Measurements from ENCODE around the gene HMGCLL1. TPM values are rescaled to one million over a fixed set of nuclear protein-coding genes. Genes with fewer than 3 reads are reported as not detected.

Gene HMGCLL1
- total RNA-seq: 1 to 10 TPM; 4.2 to 4.5 TPM
- polyA plus RNA-seq (ENCODE audit: insufficient read length in 6 of 6): 10 to 100 TPM in 3 of 6 donors, 1 to 10 TPM in 3; 6.9 to 13.9 (median 9.8) TPM
- long read RNA-seq, donor 1, partial matches to known transcripts: 0 of 2 reads
- long read RNA-seq, donor 1, other reads (novel, unspliced or antisense): 0 of 2 reads
- long read RNA-seq, donor 2, partial matches to known transcripts: 0 of 1 reads
- long read RNA-seq, donor 2, other reads (novel, unspliced or antisense): 0 of 1 reads
- long read RNA-seq, donor 3, partial matches to known transcripts: 0 of 3 reads
- long read RNA-seq, donor 3, other reads (novel, unspliced or antisense): 0 of 3 reads
- long read RNA-seq, donor 4, partial matches to known transcripts: 0 of 2 reads
- long read RNA-seq, donor 4, other reads (novel, unspliced or antisense): 1 of 2 reads
- long read RNA-seq, donor 5: 0 reads
- long read RNA-seq, donor 6, partial matches to known transcripts: 0 of 2 reads
- long read RNA-seq, donor 6, other reads (novel, unspliced or antisense): 0 of 2 reads
- long read RNA-seq, donor 7, partial matches to known transcripts: 0 of 3 reads
- long read RNA-seq, donor 7, other reads (novel, unspliced or antisense): 0 of 3 reads
- long read RNA-seq, donor 8, partial matches to known transcripts: 0 of 4 reads
- long read RNA-seq, donor 8, other reads (novel, unspliced or antisense): 0 of 4 reads
- long read RNA-seq, donor 9: 0 reads
- long read RNA-seq, donor 10, partial matches to known transcripts: 2 of 3 reads
- long read RNA-seq, donor 10, other reads (novel, unspliced or antisense): 1 of 3 reads
- long read RNA-seq, donor 11, partial matches to known transcripts: 0 of 6 reads
- long read RNA-seq, donor 11, other reads (novel, unspliced or antisense): 0 of 6 reads
- long read RNA-seq, donor 12, partial matches to known transcripts: 0 of 1 reads
- long read RNA-seq, donor 12, other reads (novel, unspliced or antisense): 0 of 1 reads

- Histone ChIP-seq H3K4me1 (no peaks in the 10 kb centered on the region), H3K9me3 (peaks cover 0 to under 1% of the 10 kb centered on the region in 2 donors), H3K27ac (no peak within 1 kb of the TSS), H3K4me3 (peak within 1 kb of the TSS; percentile 35 to 38), H3K27me3 (peaks cover 0 to 15% of the 10 kb centered on the region in 2 donors), H3K36me3 (no peaks in the 10 kb centered on the region)
- ATAC-seq (peak; percentile 98), DNase-seq (peak; percentile 54 to 83 (median 72))
- intact Hi-C loops (cut with DNase I): no loop called here
- no peak for TF ChIP-seq CTCF (IDR thresholded peaks at IDR 0.05)
Observed at GRCh38 chr6:55578537-55579363, at the start of gene HMGCLL1. Gene HMGCLL1 (minus strand): TSS chr6:55579192. CDS start chr6:55579055, 137 bp downstream.

GRCh38 chr6:55621993-55622392 is 43.0 kb upstream of the HMGCLL1 start:
- no peak overlapping the region for H3K4me3 ChIP-seq

GRCh38 chr6:55621244-55621643 is 42.3 kb upstream of the HMGCLL1 start:
- Histone ChIP-seq H3K9me3 (peaks cover 0 to 9% of the 10 kb centered on the region in 2 donors), H3K36me3 (no peaks in the 10 kb centered on the region), H3K4me3 (no peak overlapping the region), H3K4me1 (no peaks in the 10 kb centered on the region), H3K27ac (no peak overlapping the region), H3K27me3 (no peaks in the 10 kb centered on the region)
- TF ChIP-seq CTCF (IDR thresholded peaks at IDR 0.05): no peak
- intact Hi-C loops (cut with DNase I): no loop called here
- ATAC-seq (no peak), DNase-seq (no peak)

More at GRCh38 chr6:55621993-55622392, 43.0 kb upstream of the HMGCLL1 start:
- DNase-seq (no peak), ATAC-seq (no peak)
- Histone ChIP-seq H3K9me3 (peaks cover 0 to 9% of the 10 kb centered on the region in 2 donors), H3K36me3 (no peaks in the 10 kb centered on the region), H3K27ac (no peak overlapping the region), H3K4me1 (no peaks in the 10 kb centered on the region), H3K27me3 (no peaks in the 10 kb centered on the region)
- intact Hi-C loops (cut with DNase I): no loop called here
- no peak for TF ChIP-seq CTCF (IDR thresholded peaks at IDR 0.05)

- H3K9me3 ChIP-seq: peaks cover 0 to 19% of the 10 kb centered on the region in 2 donors
- DNase-seq: no peak
- intact Hi-C loops (cut with DNase I): no loop called here
- no peaks in the 10 kb centered on the region for H3K27me3 ChIP-seq
- H3K27ac ChIP-seq: no peak overlapping the region
- no peaks in the 10 kb centered on the region for H3K4me1 ChIP-seq
- H3K36me3 ChIP-seq: no peaks in the 10 kb centered on the region
- TF ChIP-seq CTCF (IDR thresholded peaks at IDR 0.05): peak in 1 of 2 donors; percentile 15
- H3K4me3 ChIP-seq: no peak overlapping the region
- ATAC-seq: peak; percentile 83
Observed at GRCh38 chr6:55617272-55617671, 38.3 kb upstream of the HMGCLL1 start.

All from left lung (tissue), 14 donors.